Neural cell (in vitro differentiated cells): ENCODE measurements around the gene ACOT12.

Source experiments
- CTCF ChIP-seq: fragments of 450-650 bp; IDR thresholded peaks from 2 replicates; pipeline ENCODE4 v1.5.1; 2014; ENCODE audit warnings: antibody characterized with exemption, mild to moderate bottlenecking, moderate library complexity; ENCODE audit not compliant: poor library complexity, severe bottlenecking
- EZH2 ChIP-seq: fragments of 200-600, 300-800 bp; shearing (Covaris generic), sonication (generic); IDR thresholded peaks from 2 replicates; pipeline ENCODE4 v1.6.1; 2014; ENCODE audit warnings: antibody characterized with exemption, low read length, borderline replicate concordance, mild to moderate bottlenecking; ENCODE audit not compliant: insufficient read depth, poor library complexity, severe bottlenecking
- POLR2AphosphoS5 ChIP-seq: IDR thresholded peaks from 2 replicates; pipeline ENCODE4 v1.6.1; 2012
- SMC3 ChIP-seq: fragments of 450-650 bp; conservative IDR thresholded peaks from 2 replicates; pipeline ENCODE4 v1.6.1; 2014; ENCODE audit warnings: antibody characterized with exemption, mild to moderate bottlenecking, moderate library complexity; ENCODE audit not compliant: poor library complexity
- TAF1 ChIP-seq: IDR thresholded peaks from 2 replicates; pipeline ENCODE4 v1.6.1; 2012; ENCODE audit warnings: low read depth

DNA sequence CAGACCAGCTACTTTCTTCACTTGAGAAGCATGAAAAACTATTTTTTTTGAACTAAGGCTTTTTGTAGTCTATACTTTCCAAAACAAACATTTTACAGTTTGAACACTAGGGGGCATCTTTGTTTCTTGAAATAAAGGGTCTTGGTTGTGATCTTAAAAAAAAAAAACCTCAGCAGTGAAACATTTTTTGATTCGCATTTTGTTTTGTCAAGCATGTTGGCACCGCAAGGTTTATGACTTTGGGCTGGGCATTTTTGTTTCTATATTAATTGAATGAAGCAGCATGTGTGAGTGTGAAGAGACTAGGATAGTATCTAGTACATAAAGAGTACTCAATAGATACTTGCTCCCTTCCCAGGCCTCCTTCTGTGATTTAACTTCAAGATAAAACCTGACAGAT lies 31.6 kb upstream of the ACOT12 start:
- TF ChIP-seq CTCF (peak; percentile 74), EZH2 (no peak), TAF1 (no peak), SMC3 (peak; percentile 80), POLR2AphosphoS5 (no peak)
